BE2C (cell line): Measurements from ENCODE around the gene EPB41.

ENCODE experiments used
- DNase-seq: peaks from one replicate; pipeline ENCODE4 v3.0.0-alpha.2; 2020
- H3K27me3 ChIP-seq: fragments of 250-450 bp; sonication (Bioruptor Pico); 2 replicates; pipeline ENCODE4 v1.5.1; 2020; ENCODE audit warnings: mild to moderate bottlenecking
- H3K36me3 ChIP-seq: fragments of 250-450 bp; sonication (Bioruptor Pico); 2 replicates; pipeline ENCODE4 v1.5.1; 2020; ENCODE audit warnings: mild to moderate bottlenecking
- H3K4me1 ChIP-seq: fragments of 250-450 bp; sonication (Bioruptor Pico); 2 replicates; pipeline ENCODE4 v1.5.1; 2020
- H3K4me3 ChIP-seq: 2 replicates; pipeline ENCODE4 v1.5.1; 2011; ENCODE audit warnings: low read depth, low read length
- H3K9me3 ChIP-seq: fragments of 250-450 bp; sonication (Bioruptor Pico); 2 replicates; pipeline ENCODE4 v1.5.1; 2020
- TF ChIP-seq, protein P1 (sequence below): IDR thresholded peaks from 2 replicates; pipeline ENCODE4 v1.5.1; 2012; ENCODE audit warnings: mild to moderate bottlenecking, low read depth, low read length

The EPB41 gene

DNA sequence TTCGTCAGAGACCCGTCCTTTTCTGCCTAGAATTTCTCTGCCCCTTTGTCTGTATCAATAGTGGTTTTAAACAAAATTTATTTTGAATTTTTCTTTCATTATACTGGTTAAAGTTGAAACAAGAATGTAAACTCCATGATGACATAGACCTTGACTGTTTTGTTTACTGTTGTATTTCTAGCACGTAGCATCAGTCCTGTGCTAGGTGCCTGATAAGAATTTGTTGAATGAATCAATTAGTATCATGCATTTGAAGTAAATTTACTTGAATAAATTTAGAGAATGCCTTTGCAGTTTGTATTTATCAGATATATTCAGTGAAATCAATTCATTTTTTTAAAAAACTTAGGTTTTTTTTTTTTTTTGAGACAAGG, 69.9 kb downstream of the EPB41 start:
- Histone ChIP-seq H3K27me3 (no peaks in the 10 kb centered on the region), H3K36me3 (no peaks in the 10 kb centered on the region), H3K4me1 (no peaks in the 10 kb centered on the region), H3K9me3 (no peaks in the 10 kb centered on the region), H3K4me3 (no peak overlapping the region)
- TF ChIP-seq, protein P1, sequence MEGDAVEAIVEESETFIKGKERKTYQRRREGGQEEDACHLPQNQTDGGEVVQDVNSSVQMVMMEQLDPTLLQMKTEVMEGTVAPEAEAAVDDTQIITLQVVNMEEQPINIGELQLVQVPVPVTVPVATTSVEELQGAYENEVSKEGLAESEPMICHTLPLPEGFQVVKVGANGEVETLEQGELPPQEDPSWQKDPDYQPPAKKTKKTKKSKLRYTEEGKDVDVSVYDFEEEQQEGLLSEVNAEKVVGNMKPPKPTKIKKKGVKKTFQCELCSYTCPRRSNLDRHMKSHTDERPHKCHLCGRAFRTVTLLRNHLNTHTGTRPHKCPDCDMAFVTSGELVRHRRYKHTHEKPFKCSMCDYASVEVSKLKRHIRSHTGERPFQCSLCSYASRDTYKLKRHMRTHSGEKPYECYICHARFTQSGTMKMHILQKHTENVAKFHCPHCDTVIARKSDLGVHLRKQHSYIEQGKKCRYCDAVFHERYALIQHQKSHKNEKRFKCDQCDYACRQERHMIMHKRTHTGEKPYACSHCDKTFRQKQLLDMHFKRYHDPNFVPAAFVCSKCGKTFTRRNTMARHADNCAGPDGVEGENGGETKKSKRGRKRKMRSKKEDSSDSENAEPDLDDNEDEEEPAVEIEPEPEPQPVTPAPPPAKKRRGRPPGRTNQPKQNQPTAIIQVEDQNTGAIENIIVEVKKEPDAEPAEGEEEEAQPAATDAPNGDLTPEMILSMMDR = no peak
- DNase-seq = no peak

DNA sequence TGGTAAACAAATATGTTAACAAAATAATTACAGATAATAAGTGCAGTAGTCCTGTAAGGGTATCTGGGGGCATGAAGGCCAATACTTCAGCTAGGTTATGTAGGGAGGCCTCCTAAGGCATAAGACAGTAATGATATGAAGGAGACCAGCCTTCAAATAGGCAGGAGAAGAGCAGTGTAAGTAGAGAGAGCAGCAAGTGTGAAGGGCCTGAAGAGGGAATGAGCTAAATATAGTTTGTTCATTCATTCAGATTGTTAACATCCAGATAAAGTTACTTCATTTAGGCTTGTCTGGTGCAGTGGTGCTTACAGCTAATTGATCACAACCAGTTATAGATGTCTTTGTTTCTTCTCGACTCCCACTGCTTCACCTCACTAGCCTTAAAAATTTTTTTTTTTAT, 71.1 kb downstream of the EPB41 start:
- H3K4me1 ChIP-seq = no peaks in the 10 kb centered on the region
- no peaks in the 10 kb centered on the region for H3K27me3 ChIP-seq
- H3K9me3 ChIP-seq = no peaks in the 10 kb centered on the region
- TF ChIP-seq, protein P1 = no peak
- H3K4me3 ChIP-seq = no peak overlapping the region
- DNase-seq = no peak
- H3K36me3 ChIP-seq = no peaks in the 10 kb centered on the region

DNA sequence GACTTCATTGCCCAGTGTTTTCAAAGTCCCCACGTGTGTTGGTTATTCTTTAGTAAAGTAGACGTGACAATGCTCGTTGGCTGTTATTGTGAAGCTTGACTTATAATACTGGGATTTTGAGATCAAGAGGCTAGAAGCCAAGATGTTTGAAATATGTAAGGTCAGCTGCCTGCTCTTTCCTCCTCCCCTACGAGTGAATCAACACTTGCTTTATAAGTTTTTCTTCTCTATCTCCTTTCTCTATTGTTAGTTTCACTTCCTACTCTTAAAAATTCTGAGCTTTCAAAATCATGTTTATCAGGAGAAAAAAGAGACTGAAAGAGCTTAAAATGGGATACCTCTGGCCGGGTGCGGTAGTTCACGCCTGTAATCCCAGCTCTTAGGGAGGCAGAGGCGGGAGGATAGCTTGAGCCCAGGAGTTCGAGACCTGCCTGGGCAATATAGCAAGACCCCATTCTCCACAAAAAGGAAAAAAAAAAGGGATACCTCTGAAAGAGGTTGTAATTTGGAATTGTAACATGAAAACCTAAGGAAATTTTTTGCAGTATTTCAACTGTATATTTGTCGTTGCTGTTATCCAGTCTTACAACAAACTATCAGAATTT, 72.0 kb downstream of the EPB41 start:
- no peak overlapping the region for H3K4me3 ChIP-seq

DNA sequence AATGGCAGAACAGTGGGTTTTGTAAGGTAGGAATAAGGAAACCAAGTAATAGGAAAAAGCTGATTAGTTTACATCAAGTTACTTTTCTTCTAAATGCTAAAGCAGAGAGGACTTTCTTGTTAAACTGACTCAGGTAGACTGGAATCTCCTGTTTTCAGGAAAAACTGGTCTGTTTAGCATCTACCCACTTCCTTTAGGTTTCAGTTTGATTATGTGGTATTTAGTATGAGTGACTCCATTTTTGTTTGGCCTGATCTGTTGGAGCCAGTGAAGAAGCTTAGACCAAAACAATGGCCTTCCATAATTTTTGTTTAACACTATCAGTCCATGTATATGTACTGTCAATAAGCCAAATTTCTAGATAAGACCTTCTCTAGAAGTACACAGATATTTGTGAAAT, 88.4 kb downstream of the EPB41 start:
- TF ChIP-seq, protein P1 = no peak
- no peak overlapping the region for H3K4me3 ChIP-seq
- no peak for DNase-seq
- H3K27me3 ChIP-seq = no peaks in the 10 kb centered on the region
- no peaks in the 10 kb centered on the region for H3K36me3 ChIP-seq
- no peaks in the 10 kb centered on the region for H3K4me1 ChIP-seq
- H3K9me3 ChIP-seq = no peaks in the 10 kb centered on the region

More for the DNA sequence above, 72.0 kb downstream of the EPB41 start:
- H3K27me3 ChIP-seq = no peaks in the 10 kb centered on the region
- TF ChIP-seq, protein P1 = no peak
- no peaks in the 10 kb centered on the region for H3K9me3 ChIP-seq
- H3K4me1 ChIP-seq = no peaks in the 10 kb centered on the region
- DNase-seq = no peak
- no peaks in the 10 kb centered on the region for H3K36me3 ChIP-seq

DNA sequence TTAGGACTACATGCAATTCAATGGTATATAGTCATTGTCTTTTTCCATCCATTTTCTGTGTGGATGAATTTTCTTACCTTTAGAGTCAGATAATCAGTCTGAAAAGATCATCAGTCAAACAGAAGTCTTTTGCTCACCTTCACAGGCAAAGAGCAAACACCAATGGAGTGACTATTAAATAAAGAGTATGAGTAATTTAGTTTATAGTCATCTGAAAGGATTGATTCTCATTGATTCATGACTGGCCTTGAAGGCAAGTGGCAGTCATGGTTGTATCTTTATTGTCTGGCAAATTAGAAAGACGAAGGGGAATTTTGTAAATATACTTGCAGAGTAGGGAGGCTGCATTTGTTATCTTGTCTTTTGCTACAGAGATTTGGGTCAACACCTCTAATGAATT, 89.9 kb downstream of the EPB41 start:
- Histone ChIP-seq H3K9me3 (no peaks in the 10 kb centered on the region), H3K4me1 (no peaks in the 10 kb centered on the region), H3K27me3 (no peaks in the 10 kb centered on the region), H3K4me3 (no peak overlapping the region), H3K36me3 (no peaks in the 10 kb centered on the region)
- TF ChIP-seq, protein P1 = no peak
- DNase-seq = no peak

DNA sequence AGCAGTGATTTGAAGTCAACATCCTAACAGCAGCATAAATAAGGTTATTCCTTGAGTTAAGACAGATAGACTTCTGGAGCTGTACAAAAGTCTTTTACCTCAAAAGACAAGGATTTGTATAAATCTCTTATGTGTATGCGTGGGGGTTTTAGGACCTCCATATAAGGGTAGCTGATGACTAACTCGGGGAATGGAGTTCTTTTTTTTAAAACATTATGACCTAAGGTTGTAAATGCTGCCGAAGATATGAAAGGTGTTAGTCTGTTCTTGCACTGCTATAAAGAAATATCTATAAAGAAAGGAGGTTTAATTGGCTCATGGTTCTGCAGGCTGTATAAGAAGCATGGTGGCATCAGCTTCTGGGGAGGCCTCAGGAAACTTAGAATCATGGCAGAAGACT, 90.4 kb downstream of the EPB41 start:
- no peaks in the 10 kb centered on the region for H3K9me3 ChIP-seq
- no peak overlapping the region for H3K4me3 ChIP-seq
- DNase-seq = no peak
- H3K36me3 ChIP-seq = no peaks in the 10 kb centered on the region
- no peaks in the 10 kb centered on the region for H3K27me3 ChIP-seq
- TF ChIP-seq, protein P1 = no peak
- no peaks in the 10 kb centered on the region for H3K4me1 ChIP-seq
